CD8-positive, alpha-beta memory T cell (primary cell): ENCODE results near the gene UFC1. TPM values are rescaled to one million over a fixed set of nuclear protein-coding genes. Genes with fewer than 3 reads are reported as not detected.

Experiments used
- CTCF ChIA-PET: fragments of 350-600 bp; sonication (Branson Sonifier 250); formaldehyde crosslinking; loops from one replicate; lab custom pipeline; 2021; ENCODE audit warnings: antibody characterized with exemption; lab: Charles Lee
- POLR2A ChIA-PET: fragments of 350-600 bp; sonication (Branson Sonifier 250); formaldehyde crosslinking; loops from one replicate; lab custom pipeline; 2021; ENCODE audit warnings: antibody characterized with exemption; lab: Charles Lee
- DNase-seq, 5 donors: peaks; one replicate each; pipeline versions ENCODE4 v3.0.0 to v3.0.0-alpha.2; 2020 to 2022; ENCODE audit warnings: mixed read lengths in 1 of 5
- H3K27ac ChIP-seq: one replicate; pipeline ENCODE4 v1.7.0; 2013; ENCODE audit warnings: low read depth, mild to moderate bottlenecking, low read length, moderate library complexity
- H3K27me3 ChIP-seq: 2 replicates; pipeline ENCODE4 v1.7.0; 2013; ENCODE audit warnings: low read length, mild to moderate bottlenecking; ENCODE audit not compliant: insufficient read depth, poor library complexity, severe bottlenecking
- H3K36me3 ChIP-seq: 2 replicates; pipeline ENCODE4 v1.7.0; 2013; ENCODE audit warnings: mild to moderate bottlenecking, low read length, moderate library complexity; ENCODE audit not compliant: insufficient read depth
- H3K4me1 ChIP-seq: 2 replicates; pipeline ENCODE4 v1.7.0; 2013; ENCODE audit warnings: mild to moderate bottlenecking, low read length, moderate library complexity; ENCODE audit not compliant: insufficient read depth
- H3K4me3 ChIP-seq: 2 replicates; pipeline ENCODE4 v1.7.0; 2013; ENCODE audit warnings: mild to moderate bottlenecking, low read length
- H3K9me3 ChIP-seq: 2 replicates; pipeline ENCODE4 v1.7.0; 2013; ENCODE audit warnings: mild to moderate bottlenecking, low read length
- H3K27ac Mint-ChIP-seq, 8 donors: one replicate each; pipeline ENCODE4 v1.8.0; 2020 to 2021; ENCODE audit warnings: mixed read lengths in 8 of 8, mild to moderate bottlenecking in 6 of 8, inconsistent platforms in 3 of 8, moderate library complexity in 3 of 8
- H3K27me3 Mint-ChIP-seq, 2 donors: one replicate each; pipeline ENCODE4 v1.8.0; 2020 to 2021; ENCODE audit warnings: mixed read lengths in 2 of 2, mild to moderate bottlenecking in 1 of 2, moderate library complexity in 1 of 2
- H3K36me3 Mint-ChIP-seq, 3 donors: one replicate each; pipeline ENCODE4 v1.8.0; 2020 to 2021; ENCODE audit warnings: mixed read lengths in 3 of 3, inconsistent platforms in 1 of 3, mild to moderate bottlenecking in 1 of 3
- H3K4me1 Mint-ChIP-seq, 3 donors: one replicate each; pipeline ENCODE4 v1.8.0; 2020 to 2021; ENCODE audit warnings: mixed read lengths in 3 of 3, inconsistent platforms in 1 of 3, mild to moderate bottlenecking in 1 of 3
- H3K4me3 Mint-ChIP-seq, 7 donors: one replicate each; pipeline ENCODE4 v1.8.0; 2020 to 2021; ENCODE audit warnings: mixed read lengths in 7 of 7, mild to moderate bottlenecking in 6 of 7, moderate library complexity in 4 of 7, inconsistent platforms in 2 of 7
- H3K9me3 Mint-ChIP-seq, 5 donors: one replicate each; pipeline ENCODE4 v1.8.0; 2020 to 2022; ENCODE audit warnings: mixed read lengths in 5 of 5, mild to moderate bottlenecking in 3 of 5, moderate library complexity in 2 of 5, inconsistent platforms in 1 of 5
- polyA plus RNA-seq: library from polyadenylated mRNA; unstranded; fragments of 300-500 nt; fragmentation: Illumina TruSeq; gene quantifications from one replicate; pipeline ENCODE4 v1.2.3, GENCODE V29; 2021
- total RNA-seq, 2 experiments: library from RNA; stranded (reverse); gene quantifications; one replicate each; pipeline ENCODE4 v1.2.3, GENCODE V29; 2021

Gene UFC1
- total and polyA plus RNA-seq, 3 experiments from 2014 or later = 109 to 174 (median 118) TPM

DNA sequence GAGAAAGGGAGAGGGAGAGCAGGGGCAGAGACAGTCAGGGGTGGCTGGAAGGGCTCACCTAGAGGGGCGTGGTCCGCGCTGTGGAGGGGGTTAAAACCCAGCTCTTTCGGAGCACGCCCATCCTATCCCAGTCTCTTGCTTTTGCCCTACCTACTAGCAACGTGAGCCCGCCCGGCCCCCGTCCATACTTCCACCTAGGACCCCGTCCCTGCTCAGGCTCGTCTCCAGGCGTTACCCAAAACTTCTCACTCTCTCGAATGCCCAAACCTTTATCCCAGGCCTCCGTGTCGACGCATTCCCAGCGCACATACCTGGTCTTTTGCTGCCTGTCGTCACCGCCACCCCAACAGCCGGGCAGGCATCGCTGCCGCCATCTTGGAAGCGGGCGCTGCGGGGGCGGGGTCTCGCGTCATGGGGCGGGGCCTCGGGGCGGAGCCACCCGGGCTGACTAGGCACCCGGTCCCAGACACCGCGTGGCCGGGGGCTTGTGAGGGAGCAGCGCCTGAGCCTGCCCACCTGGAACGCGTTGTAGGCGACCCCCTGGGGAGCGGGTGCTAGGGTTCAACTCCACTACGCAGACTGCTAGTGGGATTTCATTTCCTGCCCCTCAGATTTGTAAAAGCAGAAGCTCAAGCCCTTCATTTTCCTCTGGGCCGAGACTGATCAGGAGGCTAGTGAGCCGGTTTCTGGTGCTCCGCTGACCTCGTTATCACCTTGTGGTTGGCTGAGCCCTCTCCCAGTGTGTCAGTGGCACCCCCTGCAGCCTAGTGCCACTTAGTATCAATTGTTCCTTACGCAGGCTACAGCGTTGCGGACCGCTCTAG, 23.5 kb downstream of the UFC1 start, which contains the start of gene B4GALT3:
B4GALT3 (minus strand) TSS at position 396 of the 824 bp plus-strand sequence. CDS start 1,447 bp downstream, outside the sequence.
- Histone ChIP-seq H3K36me3 (peaks cover 30% of the 10 kb centered on the region), H3K4me3 (peak within 1 kb of the TSS; percentile 98), H3K27me3 (no peaks in the 10 kb centered on the region), H3K9me3 (no peaks in the 10 kb centered on the region), H3K4me1 (peaks cover 47% of the 10 kb centered on the region), H3K27ac (peak within 1 kb of the TSS; percentile 89)
- peaks cover 0 to 50% (median 13%) of the 10 kb centered on the region in 3 donors for H3K36me3 Mint-ChIP-seq
- DNase-seq = peak; percentile 88 to 94 (median 92)
- peak within 1 kb of the TSS; percentile 93 to 100 (median 99) for H3K27ac Mint-ChIP-seq
- no peaks in the 10 kb centered on the region for H3K9me3 Mint-ChIP-seq
- H3K4me1 Mint-ChIP-seq = peaks cover 68 to 87% (median 85%) of the 10 kb centered on the region in 3 donors
- ChIA-PET POLR2A (interaction anchor here (1.0 to 2.1 kb wide), 6 partner anchors 9 to 48 kb away, joined by 3 to 15 read pairs (median 5); partner anchors contain the start of genes NDUFS2, PPOX, TOMM40L and UFC1), CTCF (interaction anchor here (0.8 to 3.3 kb wide), 9 partner anchors 11 to 205 kb away, joined by 3 to 17 read pairs (median 3); partner anchors contain the start of genes PPOX, TOMM40L and UFC1)
- H3K27me3 Mint-ChIP-seq = peaks cover 0 to 5% of the 10 kb centered on the region in 2 donors
- H3K4me3 Mint-ChIP-seq = peak within 1 kb of the TSS; percentile 95 to 100 (median 100)

DNA sequence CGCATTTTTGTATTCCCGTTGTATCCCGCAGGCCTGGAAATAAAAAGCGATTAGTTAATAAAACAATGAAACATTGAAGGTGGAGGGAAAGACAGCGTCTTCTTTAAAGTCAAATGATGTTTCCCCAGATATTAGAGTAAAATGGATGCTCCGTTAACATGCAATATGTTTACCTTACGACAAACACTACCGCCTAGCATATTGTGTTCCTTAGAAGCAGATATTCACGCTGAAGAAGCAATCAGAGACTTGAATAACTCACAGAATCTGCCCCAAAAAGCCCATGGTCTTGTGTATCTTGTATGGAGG, 24.1 kb downstream of the UFC1 start:
- H3K27me3 ChIP-seq = no peaks in the 10 kb centered on the region
- CTCF ChIA-PET = interaction anchor here (0.8 to 3.3 kb wide), 6 partner anchors 11 to 204 kb away, joined by 3 to 17 read pairs (median 4); partner anchors contain the start of genes PPOX and TOMM40L
- Mint-ChIP-seq H3K27ac (peak overlapping the region; percentile 93 to 100 (median 99)), H3K9me3 (no peaks in the 10 kb centered on the region), H3K4me1 (peaks cover 67 to 87% (median 85%) of the 10 kb centered on the region in 3 donors), H3K27me3 (peaks cover 0 to 5% of the 10 kb centered on the region in 2 donors), H3K36me3 (peaks cover 0 to 44% (median 13%) of the 10 kb centered on the region in 3 donors), H3K4me3 (peak overlapping the region; percentile 95 to 100 (median 100))
- H3K4me1 ChIP-seq = peaks cover 52% of the 10 kb centered on the region
- H3K4me3 ChIP-seq = peak overlapping the region; percentile 98
- no peaks in the 10 kb centered on the region for H3K9me3 ChIP-seq
- DNase-seq = no peak
- POLR2A ChIA-PET = interaction anchor here (1.1 to 2.1 kb wide), 4 partner anchors 8 to 48 kb away, joined by 3 to 15 read pairs (median 8); partner anchors contain the start of genes NDUFS2, PPOX and TOMM40L
- H3K36me3 ChIP-seq = peaks cover 25% of the 10 kb centered on the region
- peak overlapping the region; percentile 89 for H3K27ac ChIP-seq

DNA sequence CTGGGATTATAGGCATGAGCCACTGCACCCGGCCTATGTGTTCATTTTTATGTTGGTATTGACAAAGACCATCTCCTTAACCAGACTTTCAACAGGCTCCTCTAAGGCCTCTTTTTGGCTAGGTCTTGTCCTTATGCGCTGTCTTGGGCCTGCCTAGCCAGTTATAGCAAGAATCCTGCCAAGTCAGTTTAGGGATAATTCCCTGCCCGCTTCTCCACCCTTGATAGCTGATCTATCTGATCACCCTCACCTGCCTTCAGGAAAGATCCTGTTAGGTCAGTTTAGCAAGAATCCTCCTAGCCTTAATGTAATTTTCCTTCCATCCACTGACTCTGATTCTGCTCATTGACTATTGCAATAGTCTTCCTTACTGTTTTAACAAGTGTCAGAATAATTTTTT, 25.9 kb downstream of the UFC1 start:
- H3K4me1 ChIP-seq = peaks cover 70% of the 10 kb centered on the region
- H3K9me3 ChIP-seq = no peaks in the 10 kb centered on the region
- H3K36me3 ChIP-seq = peaks cover 12% of the 10 kb centered on the region
- peaks cover 76 to 88% (median 87%) of the 10 kb centered on the region in 3 donors for H3K4me1 Mint-ChIP-seq
- H3K27ac ChIP-seq = no peak overlapping the region
- H3K27me3 Mint-ChIP-seq = peaks cover 0 to 3% of the 10 kb centered on the region in 2 donors
- peak overlapping the region in 4 of 7 donors; percentile 32 to 69 (median 38) for H3K4me3 Mint-ChIP-seq
- no peaks in the 10 kb centered on the region for H3K9me3 Mint-ChIP-seq
- ChIA-PET CTCF (interaction anchor here (1.1 to 5.6 kb wide), 5 partner anchors 13 to 126 kb away, joined by 5 to 71 read pairs (median 20); partner anchors contain the start of genes NDUFS2, PPOX and TOMM40L), POLR2A (interaction anchor here (1.1 to 1.2 kb wide), 2 partner anchors 21 to 24 kb away, joined by 4 to 12 read pairs; no protein-coding TSS in a partner anchor)
- H3K27ac Mint-ChIP-seq = peak overlapping the region in 7 of 8 donors; percentile 47 to 90 (median 84)
- no peak for DNase-seq
- peaks cover 0 to 31% (median 3%) of the 10 kb centered on the region in 3 donors for H3K36me3 Mint-ChIP-seq
- no peak overlapping the region for H3K4me3 ChIP-seq
- no peaks in the 10 kb centered on the region for H3K27me3 ChIP-seq

DNA sequence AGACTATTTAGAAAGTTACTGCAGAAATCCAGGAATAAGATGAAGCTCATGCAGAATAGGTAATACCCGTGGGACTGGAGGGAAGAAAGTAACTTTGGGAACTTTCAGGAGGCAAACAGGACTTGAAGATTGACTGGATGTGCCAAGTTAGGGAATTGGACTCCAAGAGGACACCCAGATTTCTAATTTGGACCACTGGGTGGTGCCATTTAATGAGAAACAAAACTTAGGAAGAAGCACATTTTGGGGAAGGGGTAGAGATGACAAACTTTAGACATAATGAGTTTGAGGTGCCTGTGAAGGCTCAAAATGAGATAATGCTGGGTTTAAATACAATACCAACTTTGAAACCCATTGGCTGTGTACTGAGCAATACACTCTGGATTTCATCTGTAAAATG, 26.9 kb downstream of the UFC1 start:
- Histone ChIP-seq H3K4me1 (peaks cover 73% of the 10 kb centered on the region), H3K36me3 (peaks cover 4% of the 10 kb centered on the region), H3K4me3 (no peak overlapping the region), H3K27me3 (no peaks in the 10 kb centered on the region), H3K9me3 (no peaks in the 10 kb centered on the region), H3K27ac (no peak overlapping the region)
- peak overlapping the region; percentile 13 to 92 (median 84) for H3K27ac Mint-ChIP-seq
- no peak for DNase-seq
- peaks cover 75 to 86% (median 85%) of the 10 kb centered on the region in 3 donors for H3K4me1 Mint-ChIP-seq
- peaks cover 0 to 3% of the 10 kb centered on the region in 2 donors for H3K27me3 Mint-ChIP-seq
- H3K4me3 Mint-ChIP-seq = peak overlapping the region; percentile 14 to 78 (median 38)
- H3K9me3 Mint-ChIP-seq = no peaks in the 10 kb centered on the region
- ChIA-PET CTCF (interaction anchor here (0.6 to 5.6 kb wide), 7 partner anchors 12 to 201 kb away, joined by 4 to 71 read pairs (median 13); partner anchors contain the start of genes NDUFS2, PPOX and TOMM40L), POLR2A (interaction anchor here (2.6 kb wide), 1 partner anchor 45 kb away, joined by 14 read pairs; the partner anchor contains the start of gene TOMM40L)
- H3K36me3 Mint-ChIP-seq = peaks cover 0 to 22% (median 3%) of the 10 kb centered on the region in 3 donors

DNA sequence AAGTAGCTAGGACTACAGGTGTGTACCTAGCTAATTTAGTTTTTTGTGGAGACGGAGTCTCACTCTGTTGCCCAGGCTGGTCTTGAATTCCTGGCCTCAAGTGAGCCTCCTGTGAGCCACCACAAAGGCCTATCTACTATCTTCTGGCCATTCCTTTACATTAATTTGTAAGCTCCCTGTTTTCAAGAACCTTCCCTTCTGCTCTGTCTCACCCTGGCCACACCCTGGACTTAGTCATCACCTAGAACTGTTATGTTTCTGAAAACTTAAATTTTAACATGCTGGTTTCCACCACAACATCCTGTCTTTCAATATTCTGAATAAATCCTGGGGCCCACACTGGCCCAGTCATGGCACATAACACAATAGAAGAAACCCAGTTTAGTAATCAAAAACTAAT, 28.4 kb downstream of the UFC1 start:
- Mint-ChIP-seq H3K4me1 (peaks cover 73 to 86% (median 85%) of the 10 kb centered on the region in 3 donors), H3K27me3 (peaks cover 0 to 1% of the 10 kb centered on the region in 2 donors), H3K4me3 (peak overlapping the region; percentile 71 to 99 (median 79)), H3K9me3 (no peaks in the 10 kb centered on the region), H3K36me3 (peaks cover 0 to 6% (median 2%) of the 10 kb centered on the region in 3 donors), H3K27ac (peak overlapping the region; percentile 81 to 99 (median 92))
- POLR2A ChIA-PET = interaction anchor here (0.9 to 2.6 kb wide), 10 partner anchors 9 to 136 kb away, joined by 3 to 15 read pairs (median 7); partner anchors contain the start of genes NDUFS2, PPOX, SDHC and TOMM40L
- CTCF ChIA-PET = interaction anchor here (1.0 to 5.6 kb wide), 10 partner anchors 11 to 200 kb away, joined by 3 to 71 read pairs (median 10); partner anchors contain the start of genes NDUFS2, PPOX and TOMM40L
- peaks cover 76% of the 10 kb centered on the region for H3K4me1 ChIP-seq
- peak in 3 of 5 donors; percentile 50 to 72 (median 54) for DNase-seq
- H3K27ac ChIP-seq = peak overlapping the region; percentile 60
- no peaks in the 10 kb centered on the region for H3K9me3 ChIP-seq
- peak overlapping the region; percentile 26 for H3K4me3 ChIP-seq
- H3K36me3 ChIP-seq = no peaks in the 10 kb centered on the region
- H3K27me3 ChIP-seq = no peaks in the 10 kb centered on the region

DNA sequence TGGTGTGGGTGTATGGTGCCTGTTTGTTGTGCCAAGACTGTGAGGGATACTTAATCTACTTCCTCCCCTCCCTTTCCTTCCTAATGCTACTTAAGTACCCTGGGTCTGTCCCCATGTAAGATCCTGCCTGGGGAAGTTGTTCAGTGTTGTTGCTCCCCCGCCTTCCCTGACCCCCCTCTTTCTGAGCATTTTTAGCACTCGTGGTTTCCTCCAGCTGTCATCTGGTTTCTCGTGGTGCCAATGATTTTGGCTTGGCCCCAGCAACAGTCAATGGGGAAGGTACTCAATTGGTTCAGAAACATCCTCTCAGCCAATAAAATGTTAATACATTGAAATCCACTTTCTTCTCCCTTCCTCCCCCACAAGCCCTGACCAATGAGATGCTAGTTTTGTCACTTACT, 31.5 kb downstream of the UFC1 start:
- H3K4me3 ChIP-seq = peak overlapping the region; percentile 19
- CTCF ChIA-PET = interaction anchor here (0.6 to 2.4 kb wide), 4 partner anchors 17 to 213 kb away, joined by 3 to 10 read pairs (median 6); partner anchors contain the start of genes NDUFS2 and TOMM40L
- H3K27me3 Mint-ChIP-seq = peaks cover 0 to 1% of the 10 kb centered on the region in 2 donors

More for the DNA sequence above, 31.5 kb downstream of the UFC1 start:
- Mint-ChIP-seq H3K4me3 (peak overlapping the region; percentile 82 to 94 (median 88)), H3K27ac (peak overlapping the region; percentile 58 to 98 (median 90)), H3K36me3 (peaks cover 0 to 5% (median 0%) of the 10 kb centered on the region in 3 donors), H3K9me3 (no peaks in the 10 kb centered on the region), H3K4me1 (peaks cover 75 to 87% (median 86%) of the 10 kb centered on the region in 3 donors)
- Histone ChIP-seq H3K9me3 (no peaks in the 10 kb centered on the region), H3K36me3 (no peaks in the 10 kb centered on the region), H3K27me3 (no peaks in the 10 kb centered on the region), H3K4me1 (peaks cover 85% of the 10 kb centered on the region), H3K27ac (peak overlapping the region; percentile 28)
- POLR2A ChIA-PET = interaction anchor here (0.6 to 1.3 kb wide), 5 partner anchors 8 to 351 kb away, joined by 3 to 11 read pairs (median 3); partner anchors contain the start of genes B4GALT3 and TSTD1
- DNase-seq = peak; percentile 64 to 90 (median 86)
